CD4-positive, alpha-beta T cell (primary cell): Measurements from ENCODE around the gene HMGN3. TPM values are rescaled to one million over a fixed set of nuclear protein-coding genes. Genes with fewer than 3 reads are reported as not detected.

ENCODE experiments used
- ATAC-seq: fragments of 200-7000 bp; cut with Tn5 transposase; one replicate; pipeline ENCODE4 v1.10.0; 2022; ENCODE audit warnings: mild to moderate bottlenecking; ENCODE audit not compliant: poor library complexity
- CTCF ChIA-PET: fragments of 350-600 bp; sonication (Branson Sonifier 250); formaldehyde crosslinking; loops from one replicate; lab custom pipeline; 2021; ENCODE audit warnings: antibody characterized with exemption, inconsistent platforms; lab: Charles Lee
- POLR2A ChIA-PET: fragments of 350-600 bp; sonication (Branson Sonifier 250); formaldehyde crosslinking; loops from one replicate; lab custom pipeline; 2021; ENCODE audit warnings: antibody characterized with exemption, inconsistent platforms; lab: Charles Lee
- DNase-seq, 14 experiments: peaks; one replicate each; pipeline ENCODE4 v3.0.0-alpha.2; 2013 to 2020; ENCODE audit warnings: mixed read lengths in 2 of 14
- H3K27ac ChIP-seq, 2 donors: one replicate each; pipeline versions ENCODE4 v1.5.1 to v1.7.0; 2013; ENCODE audit warnings: low read length in 2 of 2, low read depth in 1 of 2, mild to moderate bottlenecking in 1 of 2
- H3K27me3 ChIP-seq, 2 experiments: 1 replicate in 1 of 2; 2 replicates in 1 of 2; pipeline versions ENCODE4 v1.6.1 to v1.7.0; 2013; ENCODE audit warnings: low read length in 2 of 2, control low read depth in 1 of 2, mild to moderate bottlenecking in 1 of 2, moderate library complexity in 1 of 2; ENCODE audit not compliant: insufficient read depth in 2 of 2, control insufficient read depth in 1 of 2
- H3K36me3 ChIP-seq: one replicate; pipeline ENCODE4 v1.6.1; 2013; ENCODE audit warnings: low read length, control low read depth; ENCODE audit not compliant: insufficient read depth
- H3K4me1 ChIP-seq: one replicate; pipeline ENCODE4 v1.6.1; 2013; ENCODE audit warnings: low read length, control low read depth; ENCODE audit not compliant: insufficient read depth
- H3K4me3 ChIP-seq: one replicate; pipeline ENCODE4 v1.5.1; 2013; ENCODE audit warnings: mild to moderate bottlenecking, low read length, moderate library complexity
- H3K9me3 ChIP-seq, 2 experiments: 1 replicate in 1 of 2; 2 replicates in 1 of 2; pipeline versions ENCODE4 v1.6.1 to v1.7.0; 2013; ENCODE audit warnings: low read length in 2 of 2, mild to moderate bottlenecking in 2 of 2, control low read depth in 1 of 2, moderate library complexity in 1 of 2; ENCODE audit not compliant: control insufficient read depth in 1 of 2, insufficient read depth in 1 of 2
- H3K27ac Mint-ChIP-seq: one replicate; pipeline ENCODE4 v1.8.0; 2020; ENCODE audit warnings: mixed read lengths
- H3K27me3 Mint-ChIP-seq: one replicate; pipeline ENCODE4 v1.8.0; 2021; ENCODE audit warnings: mixed read lengths
- H3K36me3 Mint-ChIP-seq: one replicate; pipeline ENCODE4 v1.8.0; 2021; ENCODE audit warnings: low read depth, mixed read lengths
- H3K4me1 Mint-ChIP-seq: one replicate; pipeline ENCODE4 v1.8.0; 2021; ENCODE audit warnings: low read depth, mixed read lengths
- H3K4me3 Mint-ChIP-seq: one replicate; pipeline ENCODE4 v1.8.0; 2020; ENCODE audit warnings: mild to moderate bottlenecking, mixed read lengths
- H3K9me3 Mint-ChIP-seq: one replicate; pipeline ENCODE4 v1.8.0; 2020; ENCODE audit warnings: mixed read lengths
- CTCF ChIP-seq: fragments of 200-600 bp; IDR thresholded peaks from one replicate; pipeline ENCODE4 v1.8.0; 2022; ENCODE audit warnings: antibody characterized with exemption, mild to moderate bottlenecking
- intact Hi-C, 2 experiments: fragments of 100-400 bp; cut with DNase I in 1 of 2; cut with micrococcal nuclease in 1 of 2; formaldehyde crosslinking; loops; one replicate each; pipeline versions ENCODE4 v1.15.1 to v1.9.0; 2023 to 2025; cut with DNase I, micrococcal nuclease
- total RNA-seq, 174 experiments: library from RNA in 2 of 174; stranded (reverse) in 2 of 174; gene quantifications; one replicate each; pipeline ENCODE4 v1.2.3 and lab custom pipeline; 2021 to 2026

The HMGN3 gene
- total RNA-seq, 2 experiments from 2014 or later: 26.8 to 28.2 TPM

- no peak for TF ChIP-seq CTCF
- H3K36me3 ChIP-seq: no peaks in the 10 kb centered on the region
- H3K4me3 ChIP-seq: no peak overlapping the region
- POLR2A ChIA-PET: no interaction called here
- ATAC-seq (no peak), DNase-seq (peak in 4 of 14 experiments; percentile 21 to 44 (median 32))
- H3K27me3 ChIP-seq: no peaks in the 10 kb centered on the region
- H3K27ac ChIP-seq: no peak overlapping the region
- H3K4me1 Mint-ChIP-seq: no peaks in the 10 kb centered on the region
- no peak overlapping the region for H3K27ac Mint-ChIP-seq
- no peaks in the 10 kb centered on the region for H3K27me3 Mint-ChIP-seq
- intact Hi-C loops: no loop called here
- CTCF ChIA-PET: interaction anchor here (0.6 to 0.8 kb wide), 3 partner anchors 18 to 621 kb away, joined by 3 to 4 read pairs (median 4); no protein-coding TSS in a partner anchor
- H3K36me3 Mint-ChIP-seq: no peaks in the 10 kb centered on the region
- H3K9me3 ChIP-seq: no peaks in the 10 kb centered on the region
- no peak overlapping the region for H3K4me3 Mint-ChIP-seq
- H3K9me3 Mint-ChIP-seq: no peaks in the 10 kb centered on the region
- H3K4me1 ChIP-seq: no peaks in the 10 kb centered on the region
Measured at GRCh38 chr6:79250107-79250514, 15.6 kb upstream of the HMGN3 start.

DNA sequence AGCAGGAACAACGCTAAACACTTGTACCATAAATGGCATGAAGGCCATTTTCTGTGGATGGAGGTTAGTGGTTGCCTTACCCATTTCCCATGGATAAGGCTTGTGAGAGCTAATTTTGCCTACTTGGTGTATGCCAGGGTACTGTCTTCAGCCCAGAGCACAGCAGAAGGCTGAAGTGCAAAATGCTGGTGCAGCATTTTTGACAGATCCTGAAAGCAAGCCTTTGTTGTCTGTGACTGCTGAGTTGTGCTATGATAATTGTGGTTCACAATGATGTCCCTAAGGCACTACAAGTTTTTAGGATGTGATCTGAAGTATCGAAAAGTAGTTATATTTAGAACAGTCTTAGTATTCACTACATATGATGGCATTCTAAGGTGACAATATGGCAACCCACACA, 14.7 kb upstream of the HMGN3 start:
- Mint-ChIP-seq H3K4me3 (no peak overlapping the region), H3K36me3 (no peaks in the 10 kb centered on the region), H3K27me3 (no peaks in the 10 kb centered on the region), H3K9me3 (no peaks in the 10 kb centered on the region), H3K27ac (no peak overlapping the region), H3K4me1 (no peaks in the 10 kb centered on the region)
- no peak for TF ChIP-seq CTCF
- no peaks in the 10 kb centered on the region for H3K36me3 ChIP-seq
- CTCF ChIA-PET: no interaction called here
- no peaks in the 10 kb centered on the region for H3K27me3 ChIP-seq
- no peak overlapping the region for H3K27ac ChIP-seq
- ATAC-seq: no peak
- no peak overlapping the region for H3K4me3 ChIP-seq
- no peaks in the 10 kb centered on the region for H3K9me3 ChIP-seq
- DNase-seq: no peak
- H3K4me1 ChIP-seq: no peaks in the 10 kb centered on the region
- intact Hi-C loops: loop anchor here in 1 of 2 experiments (10.0 kb wide), 1 partner anchor 286 kb away; the partner anchor contains the start of gene LCA5
- POLR2A ChIA-PET: no interaction called here

DNA sequence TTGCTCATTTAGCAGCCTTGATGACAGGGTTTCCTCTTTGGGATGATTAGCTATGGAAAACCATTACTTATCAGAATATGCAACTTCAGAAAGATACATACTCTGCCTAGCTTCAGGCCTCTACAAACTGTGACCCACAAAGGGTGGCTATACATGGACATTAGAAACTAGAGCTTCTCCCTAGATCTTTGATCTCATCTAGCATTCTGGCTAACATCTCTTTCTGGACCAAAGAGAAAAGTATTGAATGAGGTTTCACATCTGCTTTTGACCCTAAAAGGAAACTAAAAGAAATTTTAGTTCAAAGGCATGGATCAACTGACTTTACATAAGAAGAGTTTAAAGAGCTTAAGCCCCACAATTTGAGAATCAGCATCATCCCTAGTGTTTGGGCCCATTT, 12.4 kb upstream of the HMGN3 start:
- Mint-ChIP-seq H3K27me3 (peaks cover 4% of the 10 kb centered on the region), H3K36me3 (no peaks in the 10 kb centered on the region), H3K27ac (no peak overlapping the region), H3K9me3 (no peaks in the 10 kb centered on the region), H3K4me1 (no peaks in the 10 kb centered on the region), H3K4me3 (no peak overlapping the region)
- TF ChIP-seq CTCF: no peak
- H3K27me3 ChIP-seq: no peaks in the 10 kb centered on the region
- ChIA-PET CTCF (no interaction called here), POLR2A (interaction anchor here (1.1 kb wide), 1 partner anchor 168 kb away, joined by 3 read pairs; no protein-coding TSS in a partner anchor)
- no peaks in the 10 kb centered on the region for H3K36me3 ChIP-seq
- intact Hi-C loops: loop anchor here in 1 of 2 experiments (10.0 kb wide), 1 partner anchor 288 kb away; the partner anchor contains the start of gene LCA5
- H3K9me3 ChIP-seq: no peaks in the 10 kb centered on the region
- no peaks in the 10 kb centered on the region for H3K4me1 ChIP-seq
- DNase-seq: no peak
- H3K27ac ChIP-seq: no peak overlapping the region
- ATAC-seq: no peak
- H3K4me3 ChIP-seq: no peak overlapping the region
